GDM1 (cell line): ENCODE results near the gene RAP2A.

Experiments used
- DNase-seq: peaks from one replicate; lab custom pipeline; 2025; lab: John Stamatoyannopoulos, UW

The RAP2A gene

GRCh38 chr13:97448503-97449251, 14.7 kb downstream of the RAP2A start:
- no peak for DNase-seq

GRCh38 chr13:97454699-97455098, 20.7 kb downstream of the RAP2A start:
- DNase-seq = no peak

GRCh38 chr13:97456047-97456446, 22.1 kb downstream of the RAP2A start:
- DNase-seq = no peak

- DNase-seq = no peak
Observed at GRCh38 chr13:97459215-97459777, 25.3 kb downstream of the RAP2A start.

DNA sequence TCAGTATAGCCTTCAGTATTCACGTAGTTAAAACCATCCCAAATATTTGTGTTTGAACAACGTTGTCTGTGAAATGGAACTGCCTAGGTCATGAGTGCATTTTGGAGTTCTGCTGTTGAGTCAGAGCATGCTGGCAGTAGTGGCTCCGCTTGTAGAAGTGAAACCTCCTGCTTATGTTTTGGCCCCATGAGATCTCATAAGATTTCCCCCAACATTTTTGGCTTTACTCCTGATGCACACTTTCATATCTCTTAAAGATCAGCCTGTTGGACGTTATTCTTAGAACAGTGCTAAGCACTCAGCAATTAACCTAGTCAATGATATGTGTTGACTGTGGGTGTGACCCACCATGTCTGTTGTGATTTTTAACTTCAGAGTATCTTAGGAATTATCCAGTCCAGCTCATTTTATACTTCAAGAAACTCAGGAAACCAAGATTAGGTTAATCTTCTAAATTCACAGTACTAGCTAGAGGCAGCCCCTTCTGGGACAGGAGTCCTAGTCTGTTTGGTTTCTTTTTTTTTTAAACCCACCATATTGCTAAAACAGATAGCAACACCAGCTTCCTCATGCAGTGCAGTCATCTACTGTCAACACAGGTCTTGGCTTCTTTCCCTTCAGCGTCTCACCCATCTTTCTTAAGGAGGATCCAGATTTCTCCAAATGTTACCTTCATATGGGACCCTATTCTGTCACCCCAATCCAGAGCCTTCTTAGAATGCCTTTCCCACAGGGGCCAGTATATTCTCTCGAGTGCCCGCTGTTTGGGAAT, 26.2 kb downstream of the RAP2A start:
- DNase-seq = no peak

GRCh38 chr13:97460853-97461252, 26.9 kb downstream of the RAP2A start:
- DNase-seq = no peak

DNA sequence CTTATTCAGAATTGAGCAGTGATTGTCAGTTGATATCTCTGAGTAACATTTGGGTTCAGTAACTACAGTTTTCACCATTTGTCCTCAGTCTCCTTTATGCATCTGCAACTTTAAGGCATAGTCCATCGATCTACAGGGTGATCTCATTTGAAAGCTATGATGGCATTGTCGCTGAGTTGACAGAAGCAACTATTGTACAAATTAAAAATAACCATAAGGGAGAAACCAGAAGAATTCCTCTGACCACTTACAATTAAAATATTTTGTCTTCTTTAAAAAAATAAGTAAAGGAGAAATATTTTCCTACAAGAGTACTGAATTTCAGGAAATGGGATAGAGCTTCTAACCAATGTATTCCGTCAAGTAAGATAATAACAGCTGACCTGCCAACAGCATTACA, 30.6 kb downstream of the RAP2A start:
- no peak for DNase-seq

GRCh38 chr13:97466722-97467121, 32.8 kb downstream of the RAP2A start:
- no peak for DNase-seq

DNA sequence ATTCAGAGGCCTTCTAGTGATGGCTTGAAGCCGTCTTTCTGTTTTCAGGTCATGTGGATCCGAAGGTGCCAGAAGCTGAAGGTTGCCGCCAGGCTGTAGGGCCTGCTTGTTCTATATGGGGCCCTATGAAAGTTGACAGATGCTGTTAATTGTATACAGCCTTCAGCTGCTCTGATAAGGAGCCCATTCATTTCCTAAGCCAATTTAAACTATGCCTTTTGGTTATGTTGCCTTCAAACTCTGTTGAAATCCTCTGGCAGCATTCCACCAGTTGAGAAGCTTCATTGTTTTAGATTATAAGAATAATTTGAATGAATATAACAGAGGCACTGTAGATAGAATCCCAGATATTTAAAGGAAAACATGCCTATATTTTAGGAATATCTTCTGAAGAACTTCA, 34.4 kb downstream of the RAP2A start:
- DNase-seq = no peak

GRCh38 chr13:97471711-97472110, 37.7 kb downstream of the RAP2A start:
- DNase-seq = no peak

- no peak for DNase-seq
Observed at GRCh38 chr13:97474349-97474980, 40.5 kb downstream of the RAP2A start.

GRCh38 chr13:97475011-97475410, 41.0 kb downstream of the RAP2A start:
- DNase-seq = no peak

GRCh38 chr13:97477844-97478243, 43.9 kb downstream of the RAP2A start:
- DNase-seq = no peak

DNA sequence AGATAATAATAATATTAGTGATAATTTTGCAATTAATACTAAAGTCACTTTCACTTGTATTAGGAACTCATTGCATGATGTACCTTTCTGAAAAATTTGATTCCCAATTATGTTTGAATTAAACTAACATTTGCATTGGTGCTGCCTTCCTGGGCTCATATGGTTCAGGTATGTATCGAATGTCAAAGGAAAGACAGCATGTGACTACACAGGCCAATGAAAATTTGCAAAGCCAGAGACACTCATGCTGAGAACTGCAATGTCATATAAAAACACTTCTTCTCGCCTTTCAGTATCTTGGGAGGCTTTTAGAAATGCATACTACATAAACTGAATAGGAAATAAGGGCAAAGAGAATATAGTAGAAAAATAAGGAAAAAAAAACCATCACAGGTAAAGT, 44.3 kb downstream of the RAP2A start:
- no peak for DNase-seq

DNA sequence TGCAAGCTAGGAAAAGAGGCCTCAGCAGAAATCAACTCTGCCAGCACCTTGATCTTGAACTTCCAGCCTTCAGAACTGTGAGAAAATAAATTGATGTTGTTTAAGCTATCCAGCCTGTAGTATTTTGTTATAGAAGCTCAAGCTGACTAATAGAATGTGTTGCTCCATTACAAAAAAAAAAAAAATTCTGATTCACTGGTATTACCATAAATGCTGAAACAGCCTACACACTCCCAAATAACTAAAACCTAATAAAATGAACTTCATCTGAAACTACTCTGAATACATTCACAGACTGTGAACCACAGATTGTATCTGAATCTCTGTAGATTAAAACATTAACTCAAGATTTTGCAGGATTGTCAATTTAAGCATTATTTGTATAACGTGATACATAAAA, 49.5 kb downstream of the RAP2A start:
- no peak for DNase-seq

GRCh38 chr13:97484301-97484700, 50.3 kb downstream of the RAP2A start:
- no peak for DNase-seq

- DNase-seq = no peak
Observed at GRCh38 chr13:97485320-97485719, 51.4 kb downstream of the RAP2A start.

DNA sequence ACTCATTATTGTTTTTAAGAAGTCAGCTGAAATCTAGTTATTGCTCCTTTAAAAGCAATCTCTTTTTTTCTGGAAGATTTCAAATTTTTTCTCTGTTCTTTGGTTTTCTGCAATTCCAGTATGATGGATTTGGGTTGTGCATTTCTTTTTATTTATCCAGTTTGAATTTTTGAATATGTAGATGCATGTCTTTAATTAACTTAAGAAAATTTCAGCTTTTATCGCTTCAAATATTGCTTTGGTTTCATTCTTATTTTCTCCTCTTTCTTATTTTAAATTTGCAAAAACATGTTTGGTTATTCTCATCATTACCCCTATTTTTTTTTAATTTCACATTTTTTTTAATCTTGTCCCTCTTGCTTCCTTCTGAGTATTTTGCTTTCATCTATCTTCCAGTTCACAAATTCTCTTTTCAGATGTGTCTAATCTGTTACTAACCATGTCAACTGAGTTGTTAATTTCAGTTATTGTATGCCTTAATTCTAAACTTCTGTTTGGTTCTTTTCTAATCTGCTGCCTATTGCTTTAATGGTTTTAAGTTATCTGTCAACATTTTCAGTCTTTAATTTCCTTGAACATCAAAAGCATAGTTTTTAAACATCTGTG, 56.8 kb downstream of the RAP2A start:
- no peak for DNase-seq

DNA sequence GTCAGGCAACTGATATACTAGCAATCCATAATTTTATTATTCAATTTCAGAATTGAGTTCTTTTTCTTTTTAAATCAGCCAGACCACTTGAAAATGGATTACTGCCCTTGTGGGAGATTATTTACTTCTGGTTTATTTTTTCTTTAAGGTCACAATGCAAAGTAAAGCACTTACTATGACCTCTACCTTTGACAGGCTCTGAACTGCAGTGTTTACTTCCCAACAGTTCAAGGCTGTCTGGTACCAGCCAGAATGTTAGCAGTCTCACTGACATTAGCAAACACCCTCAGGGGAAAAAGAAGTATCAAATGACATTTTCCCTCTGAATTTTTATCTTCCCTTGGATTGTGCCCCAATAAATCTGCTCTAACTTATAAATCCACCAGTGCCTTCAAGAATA, 57.5 kb downstream of the RAP2A start:
- no peak for DNase-seq

GRCh38 chr13:97492257-97492656, 58.3 kb downstream of the RAP2A start:
- no peak for DNase-seq

- no peak for DNase-seq
Observed at GRCh38 chr13:97492684-97493371, 58.9 kb downstream of the RAP2A start.

GRCh38 chr13:97493456-97493855, 59.5 kb downstream of the RAP2A start:
- DNase-seq = no peak
